Neural cell (in vitro differentiated cells): Measurements from ENCODE around the gene MCOLN1. TPM values are rescaled to one million over a fixed set of nuclear protein-coding genes. Genes with fewer than 3 reads are reported as not detected.

Source experiments
- H2AFZ ChIP-seq: fragments of 200-600, 300-800 bp; sonication (generic), shearing (Covaris generic); 2 replicates; pipeline ENCODE4 v1.6.0; 2014; ENCODE audit warnings: low read depth, mild to moderate bottlenecking, antibody characterized with exemption, low read length, moderate library complexity
- H3F3A ChIP-seq: fragments of 200-600 bp; shearing (Covaris generic); 2 replicates; pipeline ENCODE4 v1.6.1; 2016; ENCODE audit warnings: mild to moderate bottlenecking, moderate library complexity, mixed read lengths, antibody characterized with exemption, low read length; ENCODE audit not compliant: insufficient read depth, poor library complexity, severe bottlenecking
- H3K27ac ChIP-seq: fragments of 200-600, 300-800 bp; sonication (generic), shearing (Covaris generic); 2 replicates; pipeline ENCODE4 v1.5.1; 2014; ENCODE audit warnings: mild to moderate bottlenecking, low read length, moderate library complexity
- H3K27me3 ChIP-seq: fragments of 300-800, 200-600 bp; sonication (generic), shearing (Covaris generic); 2 replicates; pipeline ENCODE4 v1.6.0; 2014; ENCODE audit warnings: mild to moderate bottlenecking, low read depth, low read length, moderate library complexity; ENCODE audit not compliant: insufficient read depth
- H3K36me3 ChIP-seq: fragments of 300-800, 200-600 bp; sonication (generic), shearing (Covaris generic); 2 replicates; pipeline ENCODE4 v1.5.1; 2014; ENCODE audit warnings: mild to moderate bottlenecking, antibody characterized with exemption, low read length, moderate library complexity; ENCODE audit not compliant: insufficient read depth
- H3K4me2 ChIP-seq: fragments of 300-800, 200-600 bp; sonication (generic), shearing (Covaris generic); 2 replicates; pipeline ENCODE4 v1.6.0; 2014; ENCODE audit warnings: mild to moderate bottlenecking, low read length
- H3K4me3 ChIP-seq: fragments of 300-800, 200-600 bp; sonication (generic), shearing (Covaris generic); 2 replicates; pipeline ENCODE4 v1.5.1; 2014; ENCODE audit warnings: mild to moderate bottlenecking, low read length, moderate library complexity
- H3K79me2 ChIP-seq: fragments of 200-600 bp; shearing (Covaris generic); replicated peaks from 2 replicates; pipeline ENCODE4 v1.6.0; 2014; ENCODE audit warnings: mild to moderate bottlenecking, low read length, moderate library complexity; ENCODE audit not compliant: insufficient read depth
- H3K9ac ChIP-seq: fragments of 300-800, 200-600 bp; sonication (generic), shearing (Covaris generic); 2 replicates; pipeline ENCODE4 v1.6.1; 2016; ENCODE audit warnings: mild to moderate bottlenecking, low read length, mixed read lengths
- H3K9me2 ChIP-seq: fragments of 200-600 bp; shearing (Covaris generic); 2 replicates; pipeline ENCODE4 v1.6.1; 2016; ENCODE audit warnings: mild to moderate bottlenecking, low read length, mixed read lengths; ENCODE audit not compliant: insufficient read depth
- H3K9me3 ChIP-seq: fragments of 200-600, 300-800 bp; sonication (generic), shearing (Covaris generic); 2 replicates; pipeline ENCODE4 v1.6.1; 2016; ENCODE audit warnings: mild to moderate bottlenecking, mixed run types, low read length, moderate library complexity, mixed read lengths
- H4K20me1 ChIP-seq: fragments of 200-600 bp; shearing (Covaris generic); 2 replicates; pipeline ENCODE4 v1.6.1; 2016; ENCODE audit warnings: mild to moderate bottlenecking, mixed run types; ENCODE audit not compliant: insufficient read depth
- CTCF ChIP-seq: fragments of 450-650 bp; IDR thresholded peaks from 2 replicates; pipeline ENCODE4 v1.5.1; 2014; ENCODE audit warnings: antibody characterized with exemption, mild to moderate bottlenecking, moderate library complexity; ENCODE audit not compliant: poor library complexity, severe bottlenecking
- EP300 ChIP-seq: fragments of 450-650 bp; conservative IDR thresholded peaks from 2 replicates; pipeline ENCODE4 v1.6.1; 2014; ENCODE audit warnings: antibody characterized with exemption, mild to moderate bottlenecking, moderate library complexity; ENCODE audit not compliant: poor library complexity, severe bottlenecking
- EZH2 ChIP-seq: fragments of 200-600, 300-800 bp; shearing (Covaris generic), sonication (generic); IDR thresholded peaks from 2 replicates; pipeline ENCODE4 v1.6.1; 2014; ENCODE audit warnings: antibody characterized with exemption, low read length, borderline replicate concordance, mild to moderate bottlenecking; ENCODE audit not compliant: insufficient read depth, poor library complexity, severe bottlenecking
- MXI1 ChIP-seq: fragments of 450-650 bp; conservative IDR thresholded peaks from 2 replicates; pipeline ENCODE4 v1.6.1; 2014; ENCODE audit warnings: antibody characterized with exemption, mild to moderate bottlenecking; ENCODE audit not compliant: poor library complexity, severe bottlenecking
- POLR2AphosphoS5 ChIP-seq: IDR thresholded peaks from 2 replicates; pipeline ENCODE4 v1.6.1; 2012
- RAD21 ChIP-seq: fragments of 450-650 bp; conservative IDR thresholded peaks from 2 replicates; pipeline ENCODE4 v1.6.1; 2014; ENCODE audit warnings: antibody characterized with exemption, mild to moderate bottlenecking, moderate library complexity
- REST ChIP-seq: IDR thresholded peaks from 2 replicates; pipeline ENCODE4 v1.6.1; 2012; ENCODE audit warnings: borderline replicate concordance
- SMC3 ChIP-seq: fragments of 450-650 bp; conservative IDR thresholded peaks from 2 replicates; pipeline ENCODE4 v1.6.1; 2014; ENCODE audit warnings: antibody characterized with exemption, mild to moderate bottlenecking, moderate library complexity; ENCODE audit not compliant: poor library complexity
- TAF1 ChIP-seq: IDR thresholded peaks from 2 replicates; pipeline ENCODE4 v1.6.1; 2012; ENCODE audit warnings: low read depth
- polyA plus RNA-seq: library from polyadenylated mRNA; depleted of rRNA; stranded (reverse); fragments of >200 nt; gene quantifications from 2 replicates; pipeline ENCODE4 v1.2.3, GENCODE V29; 2014

Gene MCOLN1
- polyA plus RNA-seq, 1 donor from 2014 or later: 16.9 TPM

- no peaks in the 10 kb centered on the region for H3K9me2 ChIP-seq
- no peaks in the 10 kb centered on the region for H3K79me2 ChIP-seq
- peaks cover 6% of the 10 kb centered on the region for H3K36me3 ChIP-seq
- H4K20me1 ChIP-seq: no peaks in the 10 kb centered on the region
- no peaks in the 10 kb centered on the region for H3F3A ChIP-seq
- H3K27me3 ChIP-seq: no peaks in the 10 kb centered on the region
- TF ChIP-seq EZH2 (no peak), CTCF (peak; percentile 40), MXI1 (peak; percentile 31), TAF1 (no peak), EP300 (no peak), REST (no peak), RAD21 (no peak), SMC3 (no peak), POLR2AphosphoS5 (peak; percentile 25)
- no peak overlapping the region for H3K27ac ChIP-seq
- H3K4me2 ChIP-seq: no peak overlapping the region
- peak overlapping the region; percentile 33 for H2AFZ ChIP-seq
- H3K9ac ChIP-seq: peak overlapping the region; percentile 23
- peak overlapping the region; percentile 57 for H3K4me3 ChIP-seq
- no peaks in the 10 kb centered on the region for H3K9me3 ChIP-seq
These were observed 28.8 kb downstream of the MCOLN1 start for GRCh38 chr19:7550987-7551761.

GRCh38 chr19:7552781-7553180 lies 30.4 kb downstream of the MCOLN1 start:
- no peaks in the 10 kb centered on the region for H3F3A ChIP-seq
- H3K36me3 ChIP-seq: peaks cover 6% of the 10 kb centered on the region
- H3K9me3 ChIP-seq: no peaks in the 10 kb centered on the region
- H3K27me3 ChIP-seq: no peaks in the 10 kb centered on the region
- H3K4me2 ChIP-seq: no peak overlapping the region
- H4K20me1 ChIP-seq: no peaks in the 10 kb centered on the region
- no peak for TF ChIP-seq REST
- no peak for TF ChIP-seq MXI1
- TF ChIP-seq POLR2AphosphoS5: no peak
- H2AFZ ChIP-seq: no peak overlapping the region
- H3K9ac ChIP-seq: no peak overlapping the region
- no peaks in the 10 kb centered on the region for H3K9me2 ChIP-seq
- no peaks in the 10 kb centered on the region for H3K79me2 ChIP-seq
- H3K27ac ChIP-seq: no peak overlapping the region
- no peak overlapping the region for H3K4me3 ChIP-seq
